Mononuclear cell (primary cell): Measurements from ENCODE around the gene LAMA3. TPM values are rescaled to one million over a fixed set of nuclear protein-coding genes. Genes with fewer than 3 reads are reported as not detected.

Source experiments
- H3K27me3 ChIP-seq: 2 replicates; pipeline ENCODE4 v1.6.0; 2011; ENCODE audit warnings: low read length, control low read depth; ENCODE audit not compliant: insufficient read depth
- H3K4me1 ChIP-seq: 2 replicates; pipeline ENCODE4 v1.5.1; 2011; ENCODE audit warnings: mild to moderate bottlenecking, low read length, control low read depth; ENCODE audit not compliant: insufficient read depth
- H3K4me3 ChIP-seq: 2 replicates; pipeline ENCODE4 v1.5.1; 2011; ENCODE audit warnings: mild to moderate bottlenecking, low read length, moderate library complexity
- H3K9me3 ChIP-seq: 2 replicates; pipeline ENCODE4 v1.5.1; 2011; ENCODE audit warnings: low read depth, mild to moderate bottlenecking, control low read depth, low read length
- total RNA-seq: library from RNA; depleted of rRNA; stranded (reverse); fragments of >200 nt; gene quantifications from one replicate; pipeline ENCODE4 v1.2.3, GENCODE V29; 2012

The LAMA3 gene
- total RNA-seq, 1 donor: under 0.01 TPM

DNA sequence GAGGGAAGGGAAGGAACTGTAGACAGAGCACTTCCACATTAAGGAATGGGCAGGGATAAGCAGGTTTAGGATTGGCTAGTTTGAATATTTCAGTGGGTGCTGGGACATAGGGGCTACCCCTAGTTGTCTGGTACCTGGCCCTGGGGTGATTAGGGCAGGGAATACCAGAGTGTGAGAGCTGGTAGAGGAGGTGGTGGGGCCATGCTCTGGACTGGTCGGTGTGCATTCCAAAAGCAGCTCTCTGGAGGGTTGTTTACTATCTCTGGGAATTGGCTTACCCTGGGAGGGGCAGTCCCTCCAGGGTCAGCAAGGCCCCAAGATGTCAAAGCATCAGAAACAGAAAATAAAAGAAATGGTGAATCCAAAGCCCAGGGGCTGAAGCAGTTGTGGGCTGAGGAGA is 103.8 kb downstream of the LAMA3 start:
- Histone ChIP-seq H3K27me3 (no peaks in the 10 kb centered on the region), H3K4me1 (no peaks in the 10 kb centered on the region), H3K9me3 (no peaks in the 10 kb centered on the region), H3K4me3 (no peak overlapping the region)

DNA sequence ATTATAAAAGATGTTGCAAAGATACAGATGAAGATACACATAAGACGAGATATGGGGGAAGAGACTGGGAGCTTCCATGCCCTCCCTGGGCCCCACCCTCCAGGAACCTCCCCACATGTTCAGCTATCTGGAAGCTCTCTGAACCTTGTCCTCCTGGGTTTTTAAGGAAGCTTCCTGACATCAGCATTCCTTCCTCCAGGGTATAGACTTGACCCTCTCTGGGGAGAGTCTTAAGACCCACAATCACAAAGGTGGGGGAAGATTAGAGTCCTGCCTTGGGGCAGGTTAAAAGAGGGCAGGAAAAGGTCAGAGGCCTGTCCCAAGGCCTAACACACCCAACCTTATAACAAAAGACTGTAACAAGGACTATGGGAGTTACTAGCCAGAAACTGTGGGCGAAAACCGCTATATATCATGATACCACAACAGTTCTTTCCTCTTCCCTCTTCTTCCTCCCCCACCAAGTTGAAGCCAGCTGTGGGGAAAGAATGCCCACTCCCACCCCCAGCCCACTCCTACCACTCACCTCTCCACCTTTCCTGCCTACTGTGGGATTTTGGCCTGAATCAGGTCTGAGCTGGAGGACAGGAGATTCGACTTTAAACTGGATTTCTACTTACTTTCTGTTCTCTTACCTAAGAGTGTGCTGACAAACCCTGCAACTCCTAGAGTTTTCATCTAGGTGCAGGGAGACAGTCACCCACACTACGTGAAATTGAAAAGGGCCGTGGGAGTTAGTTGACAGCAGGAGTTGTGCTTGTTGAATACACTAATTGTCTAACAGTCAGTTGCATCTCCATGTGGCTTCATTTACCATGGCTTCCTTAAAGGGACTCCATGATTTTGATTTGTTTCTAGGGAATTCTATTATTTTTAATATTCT is 105.0 kb downstream of the LAMA3 start:
- no peaks in the 10 kb centered on the region for H3K4me1 ChIP-seq
- no peaks in the 10 kb centered on the region for H3K9me3 ChIP-seq
- no peak overlapping the region for H3K4me3 ChIP-seq
- no peaks in the 10 kb centered on the region for H3K27me3 ChIP-seq

- Histone ChIP-seq H3K4me3 (no peak overlapping the region), H3K9me3 (no peaks in the 10 kb centered on the region), H3K27me3 (no peaks in the 10 kb centered on the region), H3K4me1 (no peaks in the 10 kb centered on the region)
Measured at GRCh38 chr18:23798249-23798648, 109.0 kb downstream of the LAMA3 start.

DNA sequence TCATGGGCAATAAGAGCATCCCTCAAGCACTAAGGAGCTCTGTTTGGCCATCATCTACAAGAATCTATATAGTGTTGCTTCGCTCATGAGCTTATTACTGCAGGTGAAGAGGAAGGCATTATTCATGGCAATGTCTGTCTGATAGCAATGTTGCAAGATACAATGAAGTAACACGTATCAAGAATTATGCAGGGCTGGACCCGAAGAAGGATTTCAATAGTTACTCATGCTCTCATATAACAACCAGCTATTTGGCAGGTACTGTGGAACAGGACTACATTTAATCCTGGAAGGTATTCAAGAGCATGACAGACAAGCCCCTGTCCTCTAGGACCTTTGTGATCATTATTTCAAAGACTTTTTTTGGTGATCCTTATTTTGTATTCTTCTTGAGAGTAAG is 109.6 kb downstream of the LAMA3 start:
- no peaks in the 10 kb centered on the region for H3K27me3 ChIP-seq
- no peaks in the 10 kb centered on the region for H3K9me3 ChIP-seq
- no peaks in the 10 kb centered on the region for H3K4me1 ChIP-seq
- H3K4me3 ChIP-seq: no peak overlapping the region

DNA sequence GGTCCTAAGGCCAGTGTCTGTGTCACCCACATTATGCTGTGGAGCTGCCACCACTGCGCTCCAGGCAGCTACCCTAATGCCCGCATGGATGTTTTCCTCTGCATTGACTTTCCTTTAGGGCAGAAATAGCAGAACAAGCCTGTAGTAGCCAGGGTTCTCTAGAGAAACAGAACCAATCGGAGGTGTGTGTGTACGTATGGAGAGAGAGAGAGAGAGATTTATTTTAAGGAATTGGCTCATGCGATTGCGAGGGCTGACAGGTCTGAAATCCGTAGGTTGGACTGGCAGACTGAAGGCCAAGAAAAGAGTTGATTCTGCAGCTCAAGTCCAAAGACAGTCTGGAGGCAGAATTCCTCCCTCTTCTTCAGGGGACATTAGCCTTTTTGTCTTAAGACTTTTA is 110.3 kb downstream of the LAMA3 start:
- Histone ChIP-seq H3K27me3 (no peaks in the 10 kb centered on the region), H3K4me3 (no peak overlapping the region), H3K9me3 (no peaks in the 10 kb centered on the region), H3K4me1 (no peaks in the 10 kb centered on the region)

DNA sequence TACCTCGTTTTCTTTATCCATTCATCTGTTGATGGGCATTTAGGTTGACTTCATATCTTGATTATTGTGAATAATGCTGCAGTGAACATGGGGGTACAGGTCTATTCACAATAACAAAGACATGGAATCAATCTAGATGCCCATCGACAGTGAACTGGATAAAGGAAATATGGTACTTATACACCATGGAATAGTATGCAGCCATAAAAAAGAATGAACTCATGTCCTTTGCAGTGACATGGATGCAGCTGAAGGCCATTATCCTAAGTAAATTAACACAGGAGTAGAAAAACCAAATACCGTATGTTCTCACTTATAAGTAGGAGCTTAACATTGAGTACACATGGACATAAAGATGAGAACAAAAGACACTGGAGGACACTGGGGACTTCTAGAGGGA is 111.6 kb downstream of the LAMA3 start:
- Histone ChIP-seq H3K4me3 (no peak overlapping the region), H3K9me3 (no peaks in the 10 kb centered on the region), H3K4me1 (no peaks in the 10 kb centered on the region), H3K27me3 (no peaks in the 10 kb centered on the region)

DNA sequence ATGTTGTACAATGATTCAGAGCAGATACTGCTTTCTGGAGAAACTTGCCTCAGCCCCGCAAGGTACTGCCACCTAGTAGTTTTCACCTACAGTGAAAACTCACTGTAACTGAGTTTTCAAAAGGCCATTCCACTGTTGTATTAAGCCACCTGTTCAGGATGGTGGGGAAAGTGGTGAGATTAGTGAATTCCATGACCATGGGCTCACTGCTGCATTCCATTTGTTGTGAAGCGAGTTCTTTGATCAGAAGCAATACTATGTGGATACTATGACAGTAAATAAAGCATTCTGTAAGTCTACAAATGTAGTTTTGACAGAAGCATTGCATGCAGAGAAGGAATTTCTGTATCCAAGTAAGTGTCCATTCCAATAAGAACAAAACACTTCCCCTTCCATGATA is 113.6 kb downstream of the LAMA3 start:
- Histone ChIP-seq H3K27me3 (no peaks in the 10 kb centered on the region), H3K9me3 (no peaks in the 10 kb centered on the region), H3K4me3 (no peak overlapping the region), H3K4me1 (no peaks in the 10 kb centered on the region)

- Histone ChIP-seq H3K27me3 (no peaks in the 10 kb centered on the region), H3K4me1 (no peaks in the 10 kb centered on the region), H3K4me3 (no peak overlapping the region), H3K9me3 (no peaks in the 10 kb centered on the region)
Measured at GRCh38 chr18:23803755-23804154, 114.5 kb downstream of the LAMA3 start.

GRCh38 chr18:23805898-23806297 is 116.6 kb downstream of the LAMA3 start:
- no peaks in the 10 kb centered on the region for H3K9me3 ChIP-seq

GRCh38 chr18:23809415-23809814 is 120.2 kb downstream of the LAMA3 start:
- Histone ChIP-seq H3K27me3 (no peaks in the 10 kb centered on the region), H3K4me1 (peaks cover 3% of the 10 kb centered on the region), H3K4me3 (no peak overlapping the region), H3K9me3 (no peaks in the 10 kb centered on the region)

More at GRCh38 chr18:23805898-23806297, 116.6 kb downstream of the LAMA3 start:
- Histone ChIP-seq H3K4me1 (peaks cover 3% of the 10 kb centered on the region), H3K27me3 (no peaks in the 10 kb centered on the region), H3K4me3 (no peak overlapping the region)

DNA sequence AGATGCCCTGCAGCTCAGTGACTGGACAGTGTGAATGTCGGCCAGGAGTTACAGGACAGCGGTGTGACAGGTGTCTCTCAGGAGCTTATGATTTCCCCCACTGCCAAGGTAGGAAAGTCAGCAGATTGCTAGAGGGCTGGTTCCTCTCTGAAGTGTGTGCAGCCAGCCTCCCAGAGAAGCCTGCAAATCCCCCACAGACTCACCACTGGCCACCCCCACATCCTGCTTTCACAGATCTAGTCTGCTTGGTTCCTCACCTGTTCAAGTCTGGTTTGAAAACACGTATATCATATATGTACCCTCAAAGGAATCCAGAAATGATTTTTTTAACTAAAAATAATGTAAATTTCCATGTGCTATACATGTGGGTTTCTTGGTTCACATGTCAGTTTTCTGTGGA is 121.1 kb downstream of the LAMA3 start:
- H3K4me3 ChIP-seq: no peak overlapping the region
- H3K9me3 ChIP-seq: no peaks in the 10 kb centered on the region
- H3K4me1 ChIP-seq: peaks cover 3% of the 10 kb centered on the region
- H3K27me3 ChIP-seq: no peaks in the 10 kb centered on the region

GRCh38 chr18:23811176-23811575 is 121.9 kb downstream of the LAMA3 start:
- no peak overlapping the region for H3K4me3 ChIP-seq
- peaks cover 3% of the 10 kb centered on the region for H3K4me1 ChIP-seq
- H3K9me3 ChIP-seq: no peaks in the 10 kb centered on the region
- no peaks in the 10 kb centered on the region for H3K27me3 ChIP-seq

DNA sequence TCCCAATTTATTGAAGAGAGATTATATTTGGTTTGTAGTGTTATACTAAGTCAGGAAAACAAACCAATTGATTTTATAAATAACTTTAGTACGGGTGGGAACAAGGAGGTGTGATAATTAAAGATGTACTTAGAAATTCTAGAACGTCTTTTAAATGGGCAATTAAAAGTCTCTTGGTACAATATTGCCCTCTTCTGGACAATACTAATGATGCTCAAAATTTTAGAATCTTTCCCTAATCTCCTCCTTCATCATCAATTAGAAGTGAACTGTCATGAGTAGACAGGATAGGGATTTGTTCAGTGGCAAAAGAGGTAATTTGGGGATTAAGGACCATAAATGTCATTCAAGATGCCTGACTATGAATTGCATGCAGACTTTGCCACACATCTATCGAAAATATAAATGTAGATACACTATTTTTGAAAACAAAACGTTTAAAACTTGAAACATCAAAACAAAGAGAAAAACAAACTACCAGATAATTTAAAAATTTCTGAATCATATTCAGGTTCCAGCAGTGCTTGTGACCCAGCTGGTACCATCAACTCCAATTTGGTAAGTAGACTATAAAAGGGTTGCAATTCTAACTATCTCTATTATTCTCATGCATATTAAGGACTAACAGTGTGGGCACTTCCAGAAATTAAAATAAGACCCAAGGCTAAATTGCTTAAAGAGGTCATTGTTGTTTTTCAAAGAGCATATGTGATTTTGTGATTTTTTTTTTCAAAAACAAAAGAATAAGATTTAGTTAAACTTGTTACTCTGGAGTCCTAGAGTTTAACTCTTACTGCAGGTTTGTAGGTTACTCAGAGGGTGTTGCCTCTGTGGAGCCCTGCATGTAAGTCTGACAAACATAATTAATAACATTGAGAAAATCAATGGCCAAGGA is 123.5 kb downstream of the LAMA3 start:
- peaks cover 3% of the 10 kb centered on the region for H3K4me1 ChIP-seq
- H3K4me3 ChIP-seq: no peak overlapping the region
- H3K27me3 ChIP-seq: no peaks in the 10 kb centered on the region
- no peaks in the 10 kb centered on the region for H3K9me3 ChIP-seq

GRCh38 chr18:23814991-23815614 is 125.8 kb downstream of the LAMA3 start:
- H3K9me3 ChIP-seq: no peaks in the 10 kb centered on the region
- H3K4me3 ChIP-seq: no peak overlapping the region
- peaks cover 3% of the 10 kb centered on the region for H3K4me1 ChIP-seq
- H3K27me3 ChIP-seq: no peaks in the 10 kb centered on the region

DNA sequence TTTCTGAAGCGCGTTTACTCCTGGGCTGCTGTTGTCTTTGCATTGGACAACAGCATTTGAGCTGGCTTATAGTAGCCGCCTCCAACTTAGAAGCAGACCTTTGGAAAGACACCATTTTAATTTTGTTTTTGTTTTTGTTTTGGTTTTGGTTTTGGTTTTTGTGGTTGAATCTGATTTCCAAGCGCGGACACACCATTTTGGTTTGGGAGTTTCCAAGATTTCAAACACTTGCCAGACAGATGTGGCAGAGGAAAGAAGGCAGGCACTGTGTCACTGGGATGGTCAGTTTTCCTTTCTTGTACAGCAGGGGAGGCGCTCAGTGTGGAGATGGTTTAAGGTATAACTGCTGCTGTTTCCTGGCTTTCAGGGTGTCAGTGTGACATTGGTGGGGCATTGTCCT is 126.8 kb downstream of the LAMA3 start:
- Histone ChIP-seq H3K27me3 (no peaks in the 10 kb centered on the region), H3K9me3 (no peaks in the 10 kb centered on the region), H3K4me3 (no peak overlapping the region), H3K4me1 (no peaks in the 10 kb centered on the region)
